A172 (cell line): Measurements from ENCODE around the gene GTF3C6. TPM values are rescaled to one million over a fixed set of nuclear protein-coding genes. Genes with fewer than 3 reads are reported as not detected.
"Not testable (repeated sequence)": the region's sequence is repeated elsewhere in the genome, so short reads cannot be mapped to it uniquely, and the experiment has no call there.

Experiments
- DNase-seq: peaks from one replicate; pipeline ENCODE4 v3.0.0-alpha.2; 2015; ENCODE audit warnings: low spot score
- total RNA-seq: library from RNA; depleted of rRNA; stranded (reverse); fragments of >200 nt; shearing (Covaris generic); gene quantifications from 2 replicates; pipeline ENCODE4 v1.2.3, GENCODE V29; 2014; rRNA removed

Gene GTF3C6
- total RNA-seq, 1 experiment from 2014 or later, result 230 TPM

GRCh38 chr6:110979565-110980101 is 21.1 kb downstream of the GTF3C6 start:
- DNase-seq, result no peak

GRCh38 chr6:110980227-110980626 is 21.7 kb downstream of the GTF3C6 start:
- DNase-seq, result no peak

GRCh38 chr6:110980648-110981047 is 22.1 kb downstream of the GTF3C6 start:
- DNase-seq, result no peak

- no peak for DNase-seq
Observed at GRCh38 chr6:110981202-110981600, 22.7 kb downstream of the GTF3C6 start.

GRCh38 chr6:110990840-110991576 is 32.5 kb downstream of the GTF3C6 start:
- DNase-seq, result no peak

GRCh38 chr6:110996691-110997090 is 38.2 kb downstream of the GTF3C6 start:
- DNase-seq, result no peak

GRCh38 chr6:110999634-111000270 is 41.2 kb downstream of the GTF3C6 start:
- peak; percentile 12 for DNase-seq

- DNase-seq, result no peak
Observed at GRCh38 chr6:111002350-111002749, 43.8 kb downstream of the GTF3C6 start.

- peak; percentile 21 for DNase-seq
Observed at GRCh38 chr6:111011360-111012142, 53.0 kb downstream of the GTF3C6 start.

- DNase-seq, result no peak
Observed at GRCh38 chr6:111012143-111012452, 53.6 kb downstream of the GTF3C6 start.

- DNase-seq, result not testable (repeated sequence)
Observed at GRCh38 chr6:111012520-111012919, 54.0 kb downstream of the GTF3C6 start.

- no peak for DNase-seq
Observed at GRCh38 chr6:111013144-111013915, 54.8 kb downstream of the GTF3C6 start.

- no peak for DNase-seq
Observed at GRCh38 chr6:111015389-111016124, 57.1 kb downstream of the GTF3C6 start.

- DNase-seq, result not testable (repeated sequence)
Observed at GRCh38 chr6:111017241-111017640, 58.7 kb downstream of the GTF3C6 start.

Other genes starting within 250 kb of the GTF3C6 start
- gene CDK19, start 143.2 kb upstream of the GTF3C6 start, total RNA-seq, result 10.2 and 10.5 TPM in 2 replicates
- 114 and 144 TPM in 2 replicates for gene AMD1, start 83.9 kb upstream of the GTF3C6 start, total RNA-seq
- 70.6 and 89.1 TPM in 2 replicates for gene RPF2, start 23.3 kb downstream of the GTF3C6 start, total RNA-seq
- gene SLC16A10, start 128.8 kb downstream of the GTF3C6 start, total RNA-seq, result 0.41 and 2.6 TPM in 2 replicates